HL-60/S4 (cell line): Measurements from ENCODE around the gene EYA2.

Experiments
- in situ Hi-C: fragments of 300-500 bp; cut with MboI; formaldehyde crosslinking; loops from 2 replicates; pipeline ENCODE4 v1.14.3; 2022; ENCODE audit warnings: low sequenced_read_pairs

EYA2 gene

GRCh38 chr20:47058236-47058635 is 163.6 kb downstream of the EYA2 start:
- in situ Hi-C loops = no loop called here

- in situ Hi-C loops = no loop called here
These were observed 164.9 kb downstream of the EYA2 start for GRCh38 chr20:47059536-47059935.

- in situ Hi-C loops = no loop called here
These were observed 166.9 kb downstream of the EYA2 start for GRCh38 chr20:47061549-47061948.

GRCh38 chr20:47062226-47062890 is 167.7 kb downstream of the EYA2 start:
- in situ Hi-C loops = no loop called here

- in situ Hi-C loops = no loop called here
These were observed 168.8 kb downstream of the EYA2 start for GRCh38 chr20:47063407-47063806.

- in situ Hi-C loops = no loop called here
These were observed 169.2 kb downstream of the EYA2 start for GRCh38 chr20:47063808-47064207.

- in situ Hi-C loops = no loop called here
These were observed 172.0 kb downstream of the EYA2 start for GRCh38 chr20:47066484-47067270.

- in situ Hi-C loops = no loop called here
These were observed 173.1 kb downstream of the EYA2 start for GRCh38 chr20:47067776-47068175.

- in situ Hi-C loops = no loop called here
These were observed 175.5 kb downstream of the EYA2 start for GRCh38 chr20:47070176-47070575.

GRCh38 chr20:47071646-47072185 is 177.1 kb downstream of the EYA2 start:
- in situ Hi-C loops = no loop called here

- in situ Hi-C loops = no loop called here
These were observed 179.3 kb downstream of the EYA2 start for GRCh38 chr20:47073766-47074475.

- in situ Hi-C loops = no loop called here
These were observed 180.6 kb downstream of the EYA2 start for GRCh38 chr20:47075263-47075662.

GRCh38 chr20:47079047-47079446 is 184.4 kb downstream of the EYA2 start:
- in situ Hi-C loops = no loop called here

- in situ Hi-C loops = no loop called here
These were observed 185.7 kb downstream of the EYA2 start for GRCh38 chr20:47080365-47080764.

GRCh38 chr20:47086316-47086715 is 191.7 kb downstream of the EYA2 start:
- in situ Hi-C loops = no loop called here

GRCh38 chr20:47088335-47088734 is 193.7 kb downstream of the EYA2 start:
- in situ Hi-C loops = no loop called here

GRCh38 chr20:47089151-47089550 is 194.5 kb downstream of the EYA2 start:
- in situ Hi-C loops = no loop called here

GRCh38 chr20:47090835-47091234 is 196.2 kb downstream of the EYA2 start:
- in situ Hi-C loops = no loop called here

- in situ Hi-C loops = no loop called here
These were observed 198.8 kb downstream of the EYA2 start for GRCh38 chr20:47093320-47093966.

- in situ Hi-C loops = no loop called here
These were observed 201.0 kb downstream of the EYA2 start for GRCh38 chr20:47095690-47096089.
